GM19463 (cell line): ENCODE data around the gene MAEL.
"Not testable (repeated sequence)": the region's sequence is repeated elsewhere in the genome, so short reads cannot be mapped to it uniquely, and the experiment has no call there.

Source experiments
- ATAC-seq: cut with Tn5 transposase; IDR thresholded peaks from one replicate; pipeline ENCODE4 v1.9.1; 2021; ENCODE audit warnings: mild to moderate bottlenecking, moderate library complexity; ENCODE audit not compliant: unreplicated experiment

Gene MAEL

GRCh38 chr1:166977951-166978350 is 11.1 kb upstream of the MAEL start:
- no peak for ATAC-seq

- no peak for ATAC-seq
Measured at GRCh38 chr1:166978821-166979220, 10.3 kb upstream of the MAEL start.

- ATAC-seq, result no peak
Measured at GRCh38 chr1:166980383-166980782, 8.7 kb upstream of the MAEL start.

- ATAC-seq, result no peak
Measured at GRCh38 chr1:166980818-166981217, 8.3 kb upstream of the MAEL start.

- no peak for ATAC-seq
Measured at GRCh38 chr1:166981589-166981988, 7.5 kb upstream of the MAEL start.

- peak; percentile 29 for ATAC-seq
Measured at GRCh38 chr1:166999075-166999474, 10.0 kb downstream of the MAEL start.

- ATAC-seq, result peak; percentile 50
Measured at GRCh38 chr1:166999500-167000055, 10.5 kb downstream of the MAEL start.

- no peak for ATAC-seq
Measured at GRCh38 chr1:167000546-167000945, 11.5 kb downstream of the MAEL start.

- no peak for ATAC-seq
Measured at GRCh38 chr1:167002354-167002753, 13.3 kb downstream of the MAEL start.

GRCh38 chr1:167003711-167004110 is 14.6 kb downstream of the MAEL start:
- ATAC-seq, result no peak

GRCh38 chr1:167011560-167012191 is 22.6 kb downstream of the MAEL start:
- no peak for ATAC-seq

GRCh38 chr1:167012570-167012969 is 23.5 kb downstream of the MAEL start:
- no peak for ATAC-seq

- no peak for ATAC-seq
Measured at GRCh38 chr1:167013108-167013929, 24.2 kb downstream of the MAEL start.

- no peak for ATAC-seq
Measured at GRCh38 chr1:167016100-167016750, 27.1 kb downstream of the MAEL start.

GRCh38 chr1:167022384-167022783 is 33.3 kb downstream of the MAEL start:
- peak; percentile 95 for ATAC-seq

GRCh38 chr1:167029553-167029952 is 40.5 kb downstream of the MAEL start:
- ATAC-seq, result not testable (repeated sequence)

- ATAC-seq, result no peak
Measured at GRCh38 chr1:167033646-167034045, 44.6 kb downstream of the MAEL start.

- ATAC-seq, result peak; percentile 98
Measured at GRCh38 chr1:167043752-167044488, 54.8 kb downstream of the MAEL start.

GRCh38 chr1:167051907-167052306 is 62.8 kb downstream of the MAEL start:
- ATAC-seq, result no peak

- ATAC-seq, result no peak
Measured at GRCh38 chr1:167052389-167052788, 63.3 kb downstream of the MAEL start.

GRCh38 chr1:167054531-167054930 is 65.5 kb downstream of the MAEL start:
- no peak for ATAC-seq
